ENCODE data around the gene PRKAG2.

Gene PRKAG2

DNA sequence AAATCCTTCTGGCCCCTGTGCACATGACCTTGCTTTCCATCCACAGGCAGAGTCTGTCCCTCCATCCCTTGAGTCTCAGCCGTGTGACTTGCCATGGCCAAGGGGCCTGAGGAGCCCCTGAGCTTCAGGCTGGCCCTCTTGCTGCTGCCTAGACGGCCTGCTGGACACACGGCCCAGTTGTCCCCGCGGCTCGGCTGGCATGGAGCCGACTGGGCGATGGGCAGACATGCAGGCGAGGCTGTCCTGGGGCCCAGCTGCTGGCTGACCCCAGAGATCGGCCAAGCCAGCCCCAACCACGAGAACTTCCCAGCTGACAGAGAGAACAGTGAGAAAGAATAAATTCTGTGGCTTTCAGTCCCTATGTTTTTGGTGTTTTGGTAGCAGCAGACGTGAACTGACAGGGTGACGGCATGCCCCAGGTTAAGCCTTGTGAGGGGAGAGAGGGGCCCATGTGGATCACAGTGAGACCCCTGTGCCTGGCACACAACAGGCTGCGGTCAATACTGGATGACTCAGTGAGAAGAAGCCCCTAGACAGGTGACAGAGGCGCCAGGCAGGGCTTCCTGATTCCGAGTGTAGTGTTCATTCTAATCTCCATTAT, 11.7 kb downstream of the PRKAG2 start:
- DNase-seq: no peak

DNA sequence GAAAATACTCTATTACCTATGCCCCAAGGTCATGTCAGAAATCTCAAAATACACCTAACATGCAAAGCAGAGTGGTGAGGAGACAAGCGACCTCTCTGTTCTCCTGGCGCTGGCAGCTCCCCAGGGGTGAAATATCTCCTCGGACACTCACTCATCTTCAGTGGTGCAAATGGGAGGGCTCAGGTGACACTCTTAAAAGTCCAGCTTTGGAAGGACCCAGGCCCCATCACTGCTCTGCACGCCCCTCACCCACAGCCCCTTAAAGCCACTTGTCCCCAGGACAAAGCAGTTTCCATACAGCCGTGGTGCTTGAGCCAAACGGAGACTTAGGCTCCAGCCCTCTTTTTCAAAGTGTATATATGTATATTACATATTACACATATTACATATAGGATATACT, 12.4 kb downstream of the PRKAG2 start:
- DNase-seq: no peak

- DNase-seq: no peak
Measured at GRCh38 chr7:151864081-151864480, 12.8 kb downstream of the PRKAG2 start.

- DNase-seq: no peak
Measured at GRCh38 chr7:151863386-151864079, 13.4 kb downstream of the PRKAG2 start.

- no peak for DNase-seq
Measured at GRCh38 chr7:151862606-151863381, 14.1 kb downstream of the PRKAG2 start.

GRCh38 chr7:151861881-151862280, 15.0 kb downstream of the PRKAG2 start:
- no peak for DNase-seq

DNA sequence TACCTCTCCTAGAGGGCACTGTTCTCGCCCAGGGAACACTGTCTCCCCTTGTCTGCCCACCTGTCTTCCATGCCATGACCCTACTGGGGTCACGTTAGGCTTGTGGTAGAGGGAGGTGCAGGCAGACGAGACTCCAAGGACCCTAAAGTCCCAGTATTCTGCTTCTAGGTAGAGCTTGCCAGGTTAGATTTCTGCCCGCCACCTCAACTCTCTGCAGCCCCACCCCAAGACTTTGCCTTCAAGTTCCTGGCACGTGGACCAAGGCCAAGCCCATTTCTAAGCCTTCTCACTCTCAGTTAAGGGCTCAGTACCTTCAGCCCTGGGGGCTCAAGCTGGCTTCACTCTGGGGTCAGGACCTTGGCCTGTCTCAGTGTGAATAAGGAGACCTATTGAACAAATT, 16.1 kb downstream of the PRKAG2 start:
- no peak for DNase-seq

DNA sequence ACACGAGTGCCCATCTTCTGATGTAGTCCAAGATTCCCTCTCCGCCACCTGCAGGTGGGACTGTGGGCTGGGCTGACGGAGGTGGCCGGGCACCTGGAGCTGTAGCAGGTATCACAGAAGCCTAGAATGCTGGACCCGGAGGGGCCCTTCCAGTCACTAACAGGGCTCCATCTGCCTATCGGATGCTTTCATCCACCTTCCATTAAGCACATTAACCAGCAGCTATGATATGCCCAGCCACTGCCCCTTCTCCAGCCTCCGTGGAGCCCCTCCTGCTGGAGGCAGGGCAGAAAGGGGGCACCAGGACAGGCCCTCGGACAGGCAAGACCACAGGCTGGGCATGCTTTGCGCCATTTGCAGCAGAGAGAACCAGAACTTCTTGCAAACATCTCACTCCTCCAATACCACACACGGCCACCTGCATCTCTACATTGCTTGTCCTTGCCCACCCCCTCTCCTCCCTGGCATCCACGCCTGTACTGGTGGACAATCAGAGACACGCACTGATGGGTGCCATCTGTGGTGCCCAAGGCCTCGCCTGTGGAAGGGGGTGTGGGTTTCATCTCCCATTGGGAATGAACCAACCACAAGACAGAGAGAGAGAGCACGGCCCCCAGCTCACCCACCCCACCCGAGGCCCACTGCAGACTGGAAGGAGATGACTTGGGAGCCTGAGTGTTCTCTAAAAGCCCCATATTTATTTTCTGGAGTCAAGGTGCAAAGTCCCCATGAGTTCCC, 16.8 kb downstream of the PRKAG2 start:
- DNase-seq: no peak

- no peak for DNase-seq
Measured at GRCh38 chr7:151859111-151859947, 17.6 kb downstream of the PRKAG2 start.

GRCh38 chr7:151858456-151858855, 18.5 kb downstream of the PRKAG2 start:
- no peak for DNase-seq

- no peak for DNase-seq
Measured at GRCh38 chr7:151857866-151858450, 19.0 kb downstream of the PRKAG2 start.

DNA sequence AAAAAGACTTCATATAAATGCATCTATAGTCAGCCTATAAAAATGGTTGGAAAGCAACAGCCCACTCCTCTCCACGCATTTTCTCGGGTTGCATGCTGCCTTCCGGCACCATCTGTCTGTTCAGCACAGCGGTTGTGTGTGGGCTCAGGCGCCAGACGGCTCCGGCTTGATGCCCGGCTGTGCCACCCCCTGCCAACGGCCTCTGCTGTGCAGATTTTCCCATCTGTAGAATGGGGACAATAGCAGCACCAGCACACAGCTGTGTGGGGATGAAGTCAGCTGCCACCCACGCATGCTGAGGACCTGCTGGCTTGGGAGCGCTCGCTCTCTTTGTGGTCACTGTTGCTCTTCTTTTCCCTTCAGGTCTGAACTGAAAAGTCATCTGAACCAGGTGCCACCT, 19.5 kb downstream of the PRKAG2 start:
- no peak for DNase-seq

- DNase-seq: no peak
Measured at GRCh38 chr7:151856516-151856915, 20.4 kb downstream of the PRKAG2 start.

DNA sequence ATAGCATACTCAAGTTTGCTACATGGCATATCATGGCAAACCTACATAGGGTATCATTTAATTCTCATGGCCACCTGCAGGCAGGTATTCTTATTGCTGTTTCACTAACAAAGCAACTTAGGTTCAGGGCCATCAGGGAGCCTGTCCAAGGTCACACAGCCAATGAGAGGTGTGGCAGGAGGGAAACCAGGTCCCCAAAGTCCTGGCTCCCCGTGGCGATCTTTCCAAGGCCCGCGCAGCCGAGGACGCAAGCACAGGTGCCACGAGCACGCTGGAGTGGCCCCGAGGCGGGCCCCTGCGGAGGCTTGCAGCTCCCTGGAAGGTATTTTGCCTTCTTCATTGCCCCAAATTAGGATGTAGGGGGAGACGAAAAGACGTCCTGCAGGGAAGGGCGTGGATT, 20.8 kb downstream of the PRKAG2 start:
- no peak for DNase-seq

- no peak for DNase-seq
Measured at GRCh38 chr7:151854720-151855071, 22.2 kb downstream of the PRKAG2 start.

- DNase-seq: no peak
Measured at GRCh38 chr7:151853896-151854719, 22.8 kb downstream of the PRKAG2 start.

GRCh38 chr7:151852486-151853396, 24.2 kb downstream of the PRKAG2 start:
- no peak for DNase-seq

DNA sequence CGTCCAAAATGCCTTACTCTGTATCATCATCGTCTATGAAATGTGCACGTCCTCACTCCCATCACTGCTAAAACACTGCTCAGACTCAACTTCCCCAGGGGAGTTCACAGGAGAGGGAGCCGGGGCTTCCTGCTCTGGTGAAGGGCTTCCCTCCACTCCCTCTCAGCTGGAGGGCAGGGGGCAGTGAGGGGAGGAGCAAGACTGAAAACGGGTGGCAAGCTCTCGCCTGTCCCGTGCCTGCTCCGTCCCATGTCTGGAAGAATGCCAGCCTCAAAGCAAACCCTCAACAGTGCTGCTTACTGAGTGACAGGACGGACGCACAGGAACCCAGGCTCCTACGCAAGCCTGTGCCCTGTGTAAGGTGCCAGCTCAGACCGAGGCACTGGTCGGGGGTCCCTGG, 25.1 kb downstream of the PRKAG2 start:
- DNase-seq: no peak

- no peak for DNase-seq
Measured at GRCh38 chr7:151851145-151851751, 25.7 kb downstream of the PRKAG2 start.

Data from fibroblast of skin of scalp (primary cell).